Kidney epithelial cell (primary cell): Measurements from ENCODE around the gene SEZ6. TPM values are rescaled to one million over a fixed set of nuclear protein-coding genes. Genes with fewer than 3 reads are reported as not detected.

ENCODE experiments used
- DNase-seq: peaks from one replicate; pipeline ENCODE4 v3.0.0-alpha.2; 2010; ENCODE audit warnings: low read depth
- H3K27me3 ChIP-seq: 2 replicates; pipeline ENCODE4 v1.6.0; 2011; ENCODE audit warnings: low read length; ENCODE audit not compliant: control insufficient read depth, insufficient read depth
- H3K36me3 ChIP-seq: 2 replicates; pipeline ENCODE4 v1.5.1; 2011; ENCODE audit warnings: low read length; ENCODE audit not compliant: control insufficient read depth, insufficient read depth
- H3K4me3 ChIP-seq: 2 replicates; pipeline ENCODE4 v1.5.1; 2011; ENCODE audit warnings: low read depth, mild to moderate bottlenecking, control low read depth, low read length
- CTCF ChIP-seq: IDR thresholded peaks from 2 replicates; pipeline ENCODE4 v1.5.1; 2011; ENCODE audit warnings: mild to moderate bottlenecking, moderate library complexity, low read length, control low read depth, inconsistent platforms; ENCODE audit not compliant: insufficient read depth, poor library complexity, severe bottlenecking
- total RNA-seq: library from RNA; depleted of rRNA; stranded (reverse); fragments of >200 nt; gene quantifications from 2 replicates; pipeline ENCODE4 v1.2.3, GENCODE V29; 2015

SEZ6 gene
- total RNA-seq, 1 donor from 2014 or later, result not detected

- Histone ChIP-seq H3K36me3 (no peaks in the 10 kb centered on the region), H3K27me3 (peaks cover 39% of the 10 kb centered on the region), H3K4me3 (no peak overlapping the region)
- no peak for TF ChIP-seq CTCF
- DNase-seq, result no peak
Measured at GRCh38 chr17:28968914-28969295, 36.9 kb downstream of the SEZ6 start.

- no peak for TF ChIP-seq CTCF
- Histone ChIP-seq H3K36me3 (no peaks in the 10 kb centered on the region), H3K27me3 (peaks cover 37% of the 10 kb centered on the region), H3K4me3 (no peak overlapping the region)
- no peak for DNase-seq
Measured at GRCh38 chr17:28968231-28968913, 37.5 kb downstream of the SEZ6 start.

- Histone ChIP-seq H3K27me3 (peaks cover 36% of the 10 kb centered on the region), H3K36me3 (no peaks in the 10 kb centered on the region), H3K4me3 (no peak overlapping the region)
- no peak for DNase-seq
- TF ChIP-seq CTCF, result no peak
Measured at GRCh38 chr17:28967221-28968135, 38.4 kb downstream of the SEZ6 start.

- H3K36me3 ChIP-seq, result no peaks in the 10 kb centered on the region
- TF ChIP-seq CTCF, result no peak
- no peak for DNase-seq
- H3K27me3 ChIP-seq, result peaks cover 19% of the 10 kb centered on the region
- no peak overlapping the region for H3K4me3 ChIP-seq
Measured at GRCh38 chr17:28963841-28964240, 42.0 kb downstream of the SEZ6 start.

GRCh38 chr17:28963055-28963611 is 42.7 kb downstream of the SEZ6 start:
- no peak for TF ChIP-seq CTCF
- Histone ChIP-seq H3K36me3 (no peaks in the 10 kb centered on the region), H3K27me3 (peaks cover 14% of the 10 kb centered on the region), H3K4me3 (no peak overlapping the region)
- no peak for DNase-seq
